HepG2 (cell line): ENCODE measurements around the gene RBM12. TPM values are rescaled to one million over a fixed set of nuclear protein-coding genes. Genes with fewer than 3 reads are reported as not detected.

Source experiments
- CEBPZ ChIP-seq: IDR thresholded peaks from 2 replicates; pipeline ENCODE4 v1.6.1; 2012; ENCODE audit warnings: low read length, improper control_type of control experiment
- NCOR1 ChIP-seq: fragments of 200-600 bp; sonication (generic); IDR thresholded peaks from 2 replicates; pipeline ENCODE4 v1.7.0; 2017; ENCODE audit warnings: antibody characterized with exemption, low read length, borderline replicate concordance
- NR3C1 ChIP-seq: sonication (generic); formaldehyde crosslinking; IDR thresholded peaks from 2 replicates; pipeline ENCODE4 v1.4.0; 2020; ENCODE audit warnings: missing genetic modification reagents
- POLR2A ChIP-seq, 2 experiments: IDR thresholded peaks; 2 replicates each; pipeline ENCODE4 v1.6.1; 2011; ENCODE audit warnings: low read depth in 2 of 2, low read length in 2 of 2, mild to moderate bottlenecking in 1 of 2, moderate library complexity in 1 of 2; ENCODE audit not compliant: insufficient read depth in 1 of 2
- RFXAP ChIP-seq: sonication (generic); formaldehyde crosslinking; IDR thresholded peaks from 2 replicates; pipeline ENCODE4 v1.4.0; 2020; ENCODE audit warnings: missing genetic modification reagents, borderline replicate concordance
- ZFP36 ChIP-seq: fragments of 150-350 bp; IDR thresholded peaks from 2 replicates; pipeline ENCODE4 v1.6.1; 2018; ENCODE audit warnings: borderline replicate concordance, low read length, low read depth; ENCODE audit not compliant: partially characterized antibody
- ZGPAT ChIP-seq: IDR thresholded peaks from 2 replicates; pipeline ENCODE4 v1.6.1; 2016; ENCODE audit warnings: mild to moderate bottlenecking
- ZNF263 ChIP-seq: sonication (generic); formaldehyde crosslinking; IDR thresholded peaks from 2 replicates; pipeline ENCODE4 v1.4.0; 2020; ENCODE audit warnings: missing genetic modification reagents
- ZNF720 ChIP-seq: sonication (generic); formaldehyde crosslinking; IDR thresholded peaks from 2 replicates; pipeline ENCODE4 v1.4.0; 2020; ENCODE audit warnings: missing genetic modification reagents
- ZNF800 ChIP-seq: sonication (generic); formaldehyde crosslinking; IDR thresholded peaks from 2 replicates; pipeline ENCODE4 v1.4.0; 2020; ENCODE audit warnings: missing genetic modification reagents
- ZSCAN31 ChIP-seq: sonication (generic); formaldehyde crosslinking; IDR thresholded peaks from 2 replicates; pipeline ENCODE4 v1.5.0; 2020; ENCODE audit warnings: low read depth, mild to moderate bottlenecking, missing genetic modification reagents
- polyA plus RNA-seq, 8 experiments: library from polyadenylated mRNA; depleted of rRNA in 3 of 8; stranded (reverse) in 7 of 8; unstranded in 1 of 8; fragments of >200 nt; fragmentation: Illumina TruSeq in 4 of 8; extraction: Trizol in 4 of 8; gene quantifications; 2 replicates each; pipeline versions ENCODE4 v1.2.1 to v1.2.3, GENCODE V29; 2011 to 2016; ENCODE audit warnings: low read depth in 4 of 8, missing spikeins in 1 of 8, mixed read lengths in 1 of 8; ENCODE audit not compliant: insufficient read depth in 1 of 8
- total RNA-seq, 5 experiments: library from RNA; depleted of rRNA; stranded (reverse); fragments of >200 nt; fragmentation: Illumina TruSeq; extraction: Trizol; gene quantifications; 2 replicates each; pipeline ENCODE4 v1.2.3, GENCODE V29; 2016; ENCODE audit warnings: low read depth in 1 of 5
- TF ChIP-seq, protein P1 (sequence below), 2 experiments: fragments of 450-650 bp in 1 of 2; sonication (generic) in 1 of 2; formaldehyde crosslinking in 1 of 2; IDR thresholded peaks; 2 replicates each; pipeline versions ENCODE4 v1.6.1 to v1.8.0; 2016 to 2022; ENCODE audit warnings: antibody characterized with exemption in 1 of 2, mild to moderate bottlenecking in 1 of 2, missing genetic modification reagents in 1 of 2

The RBM12 gene
- total and polyA plus RNA-seq, 2 of the 13 experiments (the other 11 are each of a cell fraction or from before 2014, with no cell fraction given): 97.9 to 104 TPM

DNA sequence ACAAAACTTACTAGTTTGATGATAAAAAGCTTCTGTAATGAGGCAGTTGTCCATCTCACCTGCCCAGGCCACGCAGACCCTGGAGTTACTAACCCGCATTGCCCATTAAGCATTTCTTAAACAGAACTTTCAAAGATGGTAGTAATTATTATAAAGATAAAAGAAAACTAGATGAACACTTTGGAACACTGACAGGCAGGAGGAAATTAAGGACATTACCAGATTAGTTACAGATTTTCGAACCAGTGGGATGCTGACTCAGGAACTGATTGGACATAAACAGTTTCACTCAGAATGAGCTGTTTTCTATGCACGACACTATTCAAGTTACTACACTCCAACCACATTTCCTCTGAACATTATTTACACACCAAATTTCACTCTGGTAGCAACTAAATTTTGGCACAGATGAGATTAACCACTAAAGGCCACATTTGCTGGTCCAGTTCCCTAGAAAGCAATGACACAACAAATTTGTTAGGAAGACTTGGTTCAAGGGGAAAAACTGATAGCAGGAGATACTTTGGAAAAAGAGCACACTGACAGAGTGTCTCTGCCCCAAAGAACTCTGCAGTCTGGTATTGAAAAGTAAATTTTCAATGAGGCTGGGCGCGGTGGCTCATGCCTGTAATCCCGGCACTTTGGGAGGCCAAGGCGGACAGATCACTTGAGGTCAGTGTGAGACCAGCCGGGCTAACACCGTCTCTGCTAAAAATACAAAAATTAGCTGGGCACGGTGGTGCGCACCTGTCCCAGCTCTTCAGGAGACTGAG lies 37.5 kb upstream of the RBM12 start (continued):
- TF ChIP-seq, protein P1, sequence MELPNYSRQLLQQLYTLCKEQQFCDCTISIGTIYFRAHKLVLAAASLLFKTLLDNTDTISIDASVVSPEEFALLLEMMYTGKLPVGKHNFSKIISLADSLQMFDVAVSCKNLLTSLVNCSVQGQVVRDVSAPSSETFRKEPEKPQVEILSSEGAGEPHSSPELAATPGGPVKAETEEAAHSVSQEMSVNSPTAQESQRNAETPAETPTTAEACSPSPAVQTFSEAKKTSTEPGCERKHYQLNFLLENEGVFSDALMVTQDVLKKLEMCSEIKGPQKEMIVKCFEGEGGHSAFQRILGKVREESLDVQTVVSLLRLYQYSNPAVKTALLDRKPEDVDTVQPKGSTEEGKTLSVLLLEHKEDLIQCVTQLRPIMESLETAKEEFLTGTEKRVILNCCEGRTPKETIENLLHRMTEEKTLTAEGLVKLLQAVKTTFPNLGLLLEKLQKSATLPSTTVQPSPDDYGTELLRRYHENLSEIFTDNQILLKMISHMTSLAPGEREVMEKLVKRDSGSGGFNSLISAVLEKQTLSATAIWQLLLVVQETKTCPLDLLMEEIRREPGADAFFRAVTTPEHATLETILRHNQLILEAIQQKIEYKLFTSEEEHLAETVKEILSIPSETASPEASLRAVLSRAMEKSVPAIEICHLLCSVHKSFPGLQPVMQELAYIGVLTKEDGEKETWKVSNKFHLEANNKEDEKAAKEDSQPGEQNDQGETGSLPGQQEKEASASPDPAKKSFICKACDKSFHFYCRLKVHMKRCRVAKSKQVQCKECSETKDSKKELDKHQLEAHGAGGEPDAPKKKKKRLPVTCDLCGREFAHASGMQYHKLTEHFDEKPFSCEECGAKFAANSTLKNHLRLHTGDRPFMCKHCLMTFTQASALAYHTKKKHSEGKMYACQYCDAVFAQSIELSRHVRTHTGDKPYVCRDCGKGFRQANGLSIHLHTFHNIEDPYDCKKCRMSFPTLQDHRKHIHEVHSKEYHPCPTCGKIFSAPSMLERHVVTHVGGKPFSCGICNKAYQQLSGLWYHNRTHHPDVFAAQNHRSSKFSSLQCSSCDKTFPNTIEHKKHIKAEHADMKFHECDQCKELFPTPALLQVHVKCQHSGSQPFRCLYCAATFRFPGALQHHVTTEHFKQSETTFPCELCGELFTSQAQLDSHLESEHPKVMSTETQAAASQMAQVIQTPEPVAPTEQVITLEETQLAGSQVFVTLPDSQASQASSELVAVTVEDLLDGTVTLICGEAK (IDR thresholded peaks at IDR 0.05): no peak
- TF ChIP-seq, protein P1 (CRISPR knock-in tag; IDR thresholded peaks at IDR 0.05): no peak
- TF ChIP-seq NR3C1: no peak
- TF ChIP-seq ZNF263 (CRISPR knock-in tag): no peak
- no peak; the same call in 1 of the 2 replicates for TF ChIP-seq RFXAP (CRISPR knock-in tag)
- no peak for TF ChIP-seq NCOR1
- no peak for TF ChIP-seq ZFP36
- TF ChIP-seq ZNF800 (CRISPR knock-in tag): no peak
- TF ChIP-seq ZNF720 (CRISPR knock-in tag): no peak
- TF ChIP-seq POLR2A (IDR thresholded peaks at IDR 0.05; ENCODE audit: insufficient read depth in 1 of 2, low read depth in 2 of 2, low read length in 2 of 2): peak in 1 of 2 experiments; percentile 57
- TF ChIP-seq ZSCAN31 (CRISPR knock-in tag): no peak
- TF ChIP-seq ZGPAT (CRISPR knock-in tag): peak; percentile 9
- no peak for TF ChIP-seq CEBPZ
